Esophagus mucosa (tissue), 1 donor: Measurements from ENCODE around the gene LRRC3. TPM values are rescaled to one million over a fixed set of nuclear protein-coding genes. Genes with fewer than 3 reads are reported as not detected.
"Not testable (repeated sequence)": the region's sequence is repeated elsewhere in the genome, so short reads cannot be mapped to it uniquely, and the experiment has no call there.

Experiments used
- ATAC-seq: fragments of 200-7000 bp; cut with Tn5 transposase; one replicate; pipeline ENCODE4 v1.9.1; 2020
- total RNA-seq: library from RNA; stranded (reverse); gene quantifications from one replicate; pipeline ENCODE4 v1.2.4, GENCODE V29; 2023
- donor health status: DM: yes; HTN: yes; CAD: no.

The LRRC3 gene
- total RNA-seq, 1 donor from 2014 or later = 0.72 TPM

GRCh38 chr21:44498280-44499210, 43.2 kb downstream of the LRRC3 start:
- peak; percentile 22 for ATAC-seq

DNA sequence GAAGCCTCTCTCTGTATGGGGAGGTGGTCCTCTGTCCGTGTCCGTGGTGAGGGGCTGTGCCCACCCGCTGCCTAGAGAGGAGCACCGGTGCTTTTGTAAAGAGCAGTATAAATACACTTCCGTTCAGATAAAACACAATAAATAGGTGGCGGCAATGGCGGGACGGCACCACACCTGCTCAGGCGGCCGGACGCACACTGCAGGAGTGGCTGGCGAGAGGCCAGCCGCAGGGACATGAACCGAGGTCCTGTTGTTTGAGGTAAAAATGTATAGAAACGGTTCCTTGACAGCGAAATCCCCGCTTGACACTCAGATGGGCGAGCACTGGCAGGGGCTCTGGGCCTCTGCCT, 43.9 kb downstream of the LRRC3 start:
- ATAC-seq = no peak

DNA sequence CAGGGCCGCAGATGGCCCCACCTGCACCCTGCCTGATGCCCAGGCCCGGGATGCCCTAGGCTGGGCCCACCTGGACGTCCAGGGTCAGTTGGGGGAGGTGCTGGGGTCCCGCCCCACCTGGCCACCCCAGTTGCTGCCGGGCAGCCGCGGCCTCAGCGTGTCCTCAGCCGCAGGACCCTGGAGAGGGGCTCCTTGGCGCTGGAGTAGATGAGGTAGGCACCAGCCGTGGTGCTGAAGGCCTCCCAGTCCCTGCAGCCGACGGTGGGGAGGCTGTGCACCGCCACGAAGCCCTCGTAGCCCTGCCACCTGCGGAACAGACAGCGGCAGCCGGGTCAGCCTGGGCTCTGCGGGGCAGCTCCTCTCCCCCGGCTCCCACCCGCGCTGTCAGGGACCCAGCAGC, 44.3 kb downstream of the LRRC3 start:
- ATAC-seq = peak; percentile 28

- no peak for ATAC-seq
Measured at GRCh38 chr21:44500111-44500510, 44.8 kb downstream of the LRRC3 start.

- no peak for ATAC-seq
Measured at GRCh38 chr21:44502171-44502958, 47.1 kb downstream of the LRRC3 start.

GRCh38 chr21:44503006-44503889, 47.9 kb downstream of the LRRC3 start:
- ATAC-seq = not testable (repeated sequence)

DNA sequence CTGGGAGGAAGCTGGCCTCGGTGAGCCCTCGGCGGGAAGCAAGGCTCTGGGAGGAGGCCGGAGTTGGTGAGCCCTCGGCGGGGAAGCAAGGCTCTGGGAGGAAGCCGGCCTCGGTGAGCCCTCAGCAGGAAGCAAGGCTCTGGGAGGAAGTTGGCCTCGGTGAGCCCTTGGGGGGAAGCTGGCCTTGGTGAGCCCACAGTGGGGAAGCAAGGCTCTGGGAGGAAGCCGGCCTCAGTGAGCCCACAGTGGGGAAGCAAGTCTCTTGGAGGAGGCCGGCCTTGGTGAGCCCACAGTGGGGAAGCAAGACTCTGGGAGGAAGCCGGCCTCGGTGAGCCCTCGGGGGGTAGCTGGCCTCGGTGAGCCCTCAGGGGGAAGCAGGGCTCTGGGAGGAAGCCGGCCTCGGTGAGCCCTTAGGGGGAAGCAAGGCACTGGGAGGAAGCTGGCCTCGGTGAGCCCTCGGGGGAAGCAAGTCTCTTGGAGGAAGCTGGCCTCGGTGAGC, 48.6 kb downstream of the LRRC3 start:
- ATAC-seq = no peak

- no peak for ATAC-seq
Measured at GRCh38 chr21:44505673-44506278, 50.5 kb downstream of the LRRC3 start.

DNA sequence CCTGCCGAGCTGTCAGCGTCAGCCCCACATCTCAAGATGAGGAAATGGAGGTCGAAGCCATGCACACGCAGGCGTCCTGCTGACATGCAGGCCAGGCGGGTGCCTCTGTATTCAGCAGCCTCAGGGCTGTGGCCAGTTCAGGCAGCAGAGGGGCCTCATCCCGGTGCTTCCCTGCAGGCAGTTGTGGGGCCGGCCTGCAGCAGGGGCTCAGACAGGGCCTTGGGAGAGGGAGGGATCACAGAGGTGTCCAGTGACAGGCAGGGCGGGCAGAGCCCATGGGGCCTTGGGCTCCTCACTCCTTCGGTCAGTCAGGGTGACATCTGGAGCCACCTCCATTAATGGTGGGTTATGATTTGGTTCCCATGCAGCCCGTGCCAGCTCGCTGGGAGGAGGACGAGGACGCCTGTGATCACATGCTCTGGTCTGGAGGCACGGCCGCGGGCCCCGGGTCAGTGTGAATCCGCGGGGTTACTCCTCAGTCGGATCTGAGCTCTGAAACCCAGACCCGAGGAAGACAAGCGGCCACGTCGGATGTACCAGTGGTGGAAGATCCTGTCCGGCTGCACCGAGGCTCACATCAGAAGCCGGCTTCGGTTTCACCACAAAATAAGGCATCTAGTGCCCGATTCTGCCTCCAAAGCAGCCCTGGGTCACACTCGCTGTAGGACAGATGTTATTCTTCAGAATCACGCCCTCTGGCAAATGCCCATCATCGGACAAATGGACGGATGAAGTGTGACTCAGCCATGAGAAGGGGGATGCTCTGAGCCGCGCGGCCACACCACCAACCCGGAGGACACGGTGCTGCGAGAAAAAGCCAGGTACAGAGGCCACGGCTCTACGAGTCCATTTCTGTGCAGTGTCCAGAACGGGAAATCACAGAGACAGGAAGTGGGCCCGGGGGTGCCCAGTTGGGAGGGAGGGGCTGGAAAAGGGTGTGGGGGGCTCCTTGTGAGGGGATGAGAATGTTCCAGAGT, 51.3 kb downstream of the LRRC3 start:
- no peak for ATAC-seq

- ATAC-seq = no peak
Measured at GRCh38 chr21:44507673-44508425, 52.5 kb downstream of the LRRC3 start.

GRCh38 chr21:44508426-44508710, 53.1 kb downstream of the LRRC3 start:
- ATAC-seq = no peak

- ATAC-seq = no peak
Measured at GRCh38 chr21:44508711-44509445, 53.6 kb downstream of the LRRC3 start.

DNA sequence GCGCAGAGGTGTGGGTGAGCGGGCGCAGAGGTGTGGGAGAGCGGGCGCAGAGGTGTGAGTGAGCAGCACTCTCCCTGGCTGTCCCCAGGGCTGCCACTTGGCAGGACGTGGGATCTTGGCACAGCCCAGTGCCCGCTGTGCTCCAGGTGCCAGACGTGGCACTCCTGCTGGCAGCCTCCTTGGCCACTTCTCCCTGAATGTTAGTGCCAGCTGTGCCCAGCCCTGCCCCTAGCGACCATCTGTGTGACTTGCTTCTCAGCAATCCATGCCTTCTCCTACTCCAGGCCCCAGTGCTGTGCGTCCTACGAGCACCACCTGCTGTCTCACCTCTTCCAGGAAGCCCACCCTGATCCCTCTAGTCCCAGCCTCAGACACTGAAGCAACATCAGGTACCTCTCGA, 54.2 kb downstream of the LRRC3 start:
- peak; percentile 59 for ATAC-seq

DNA sequence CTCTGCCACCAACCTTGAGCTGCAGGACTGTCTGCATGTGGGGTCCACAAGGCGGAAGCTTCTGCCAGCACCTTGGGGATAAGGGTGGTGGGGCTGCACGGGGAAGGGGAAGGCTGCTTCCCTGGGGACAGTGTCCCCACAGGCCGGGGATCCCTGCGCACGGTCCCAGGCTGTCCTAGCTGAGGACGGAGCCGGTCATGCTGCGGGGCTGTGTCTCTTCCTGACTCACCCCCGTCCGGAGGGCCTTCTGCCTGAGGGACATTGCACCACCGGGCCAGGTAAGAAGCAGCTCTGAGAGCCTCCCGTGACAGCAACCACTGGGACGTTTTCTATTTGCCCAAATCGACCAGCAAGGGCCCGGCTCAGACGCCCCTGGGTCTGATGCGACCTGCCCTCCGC, 54.8 kb downstream of the LRRC3 start:
- ATAC-seq = no peak

DNA sequence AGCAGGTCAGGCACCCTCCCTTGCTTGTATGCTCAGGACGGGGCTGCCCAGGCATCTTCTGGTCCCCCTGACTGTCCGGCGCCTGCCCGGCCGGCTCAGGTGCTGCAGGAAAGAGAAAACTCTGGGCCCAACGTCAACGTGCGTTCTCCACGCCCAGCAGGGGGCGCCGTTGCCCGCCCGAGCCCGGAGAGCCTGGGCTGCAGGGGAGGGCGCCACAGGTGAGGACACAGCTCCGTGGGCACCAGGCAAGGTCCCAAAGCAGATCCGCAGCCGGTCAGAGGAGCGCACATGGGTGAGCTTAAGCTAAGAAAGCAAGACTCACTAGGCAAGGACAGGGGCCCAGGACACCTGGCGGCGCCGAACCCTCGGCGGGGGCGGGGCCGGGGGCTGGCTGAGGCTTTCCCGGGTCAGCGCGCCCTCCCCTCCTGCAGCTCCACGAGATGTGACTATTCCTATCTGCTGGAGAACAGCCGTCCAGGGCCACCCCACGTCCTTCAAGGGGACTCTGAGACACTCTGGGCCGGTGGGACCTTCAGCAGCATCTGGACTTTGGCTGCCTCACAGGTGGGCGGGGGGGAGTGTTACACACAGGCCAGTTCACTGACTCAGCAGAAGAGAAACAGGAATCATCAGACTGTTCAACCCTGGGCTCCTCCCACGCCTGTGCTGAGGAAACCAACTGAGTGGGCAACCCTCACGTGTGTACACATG, 55.4 kb downstream of the LRRC3 start:
- peak; percentile 68 for ATAC-seq

DNA sequence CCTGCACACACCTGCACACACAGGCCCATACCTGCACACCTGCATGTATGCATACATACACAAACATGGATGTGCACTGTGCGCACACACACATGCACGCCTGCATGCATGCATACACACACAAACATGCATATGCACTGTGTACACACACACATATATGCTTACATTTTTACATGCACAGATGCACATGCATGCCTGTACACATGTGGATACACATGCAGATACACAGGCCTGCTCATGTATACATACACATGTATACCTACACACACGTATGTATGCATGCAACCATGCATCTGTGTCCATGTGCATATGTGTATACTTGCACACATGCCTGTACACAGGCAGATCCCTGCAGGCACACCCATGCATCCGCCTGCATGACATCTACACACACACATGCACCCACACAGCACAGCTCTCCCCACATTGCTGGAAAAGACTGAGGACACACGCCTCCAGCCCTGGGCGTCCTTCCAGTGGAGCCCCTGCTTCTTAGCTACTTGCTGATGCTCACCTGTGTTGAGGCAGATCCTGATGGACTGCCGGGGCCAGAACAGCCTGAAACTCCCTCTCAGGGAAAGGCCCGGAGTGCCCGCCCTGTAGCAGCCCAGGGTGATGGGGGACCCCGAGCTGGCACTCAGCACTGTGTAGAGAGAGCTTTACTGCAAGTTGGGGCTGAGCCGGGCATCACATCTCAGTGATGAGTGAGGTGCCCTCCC, 56.1 kb downstream of the LRRC3 start:
- ATAC-seq = no peak
